Omental fat pad (tissue), 4 donors: ENCODE data around the gene KDR. TPM values are rescaled to one million over a fixed set of nuclear protein-coding genes. Genes with fewer than 3 reads are reported as not detected.

ENCODE experiments used
- ATAC-seq: fragments of 150-250 bp; one replicate; pipeline ENCODE4 v1.9.1; 2016; ENCODE audit warnings: mild to moderate bottlenecking, moderate library complexity; ENCODE audit not compliant: low FRiP score
- DNase-seq: peaks from one replicate; pipeline ENCODE4 v3.0.0-alpha.2; 2019; ENCODE audit warnings: low spot score
- CTCF ChIP-seq, 3 donors: fragments of 450-650 bp; IDR thresholded peaks; one replicate each; pipeline ENCODE4 v1.5.1; 2016 to 2017; ENCODE audit warnings: antibody characterized with exemption in 3 of 3, mild to moderate bottlenecking in 3 of 3, moderate library complexity in 2 of 3
- total RNA-seq, 4 donors: library from RNA; depleted of rRNA; stranded (reverse); fragments of >200 nt; gene quantifications; one replicate each; pipeline ENCODE4 v1.1.0, GENCODE V29; 2016

KDR gene
- total RNA-seq, 4 donors from 2014 or later: 97.4 to 163 (median 152) TPM

DNA sequence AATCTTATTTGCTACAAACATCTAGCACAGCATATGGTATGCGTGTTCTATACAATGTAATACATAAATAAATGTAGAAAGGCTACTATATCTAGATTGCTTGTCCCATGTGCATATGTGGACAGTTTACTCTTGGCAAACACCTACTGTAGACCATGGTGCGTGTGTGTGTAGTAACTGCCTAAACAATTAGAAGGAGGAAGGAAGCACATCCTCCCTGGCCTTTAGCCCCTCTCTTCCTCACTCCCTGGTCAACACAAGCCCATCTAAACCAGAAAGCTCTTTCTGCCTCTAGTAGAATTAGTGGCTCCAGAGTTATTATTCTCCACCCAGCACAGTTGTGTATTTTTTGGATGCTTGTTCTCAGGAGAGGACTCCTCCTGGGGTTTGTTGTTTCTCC is 73.9 kb downstream of the KDR start:
- no peak for TF ChIP-seq CTCF (IDR thresholded peaks at IDR 0.05)
- no peak for ATAC-seq
- no peak for DNase-seq

- ATAC-seq: no peak
- no peak for DNase-seq
- no peak for TF ChIP-seq CTCF (IDR thresholded peaks at IDR 0.05)
Measured at GRCh38 chr4:55050418-55050950, 74.9 kb downstream of the KDR start.

- DNase-seq (no peak), ATAC-seq (peak; percentile 55)
- TF ChIP-seq CTCF (IDR thresholded peaks at IDR 0.05): no peak
Measured at GRCh38 chr4:55038176-55038890, 87.1 kb downstream of the KDR start.

DNA sequence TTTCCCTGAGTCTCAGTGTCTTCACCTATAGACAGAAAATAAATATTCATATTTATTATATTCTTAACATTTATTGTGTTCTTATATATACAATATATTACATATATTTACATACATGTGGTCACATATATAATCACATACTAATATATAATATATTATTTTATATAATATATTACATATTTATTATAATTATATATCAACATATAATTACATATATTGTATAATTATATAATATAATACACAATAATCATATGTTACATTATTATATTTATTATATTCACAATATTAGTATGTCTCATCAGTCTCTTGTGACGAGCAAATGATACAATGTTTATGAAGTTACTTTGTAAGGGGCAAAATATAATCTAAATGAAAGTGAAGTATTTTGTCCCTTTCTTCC is 87.7 kb downstream of the KDR start:
- no peak for ATAC-seq
- no peak for TF ChIP-seq CTCF (IDR thresholded peaks at IDR 0.05)
- DNase-seq: no peak

GRCh38 chr4:55036405-55036804 is 89.0 kb downstream of the KDR start:
- DNase-seq (no peak), ATAC-seq (no peak)
- no peak for TF ChIP-seq CTCF (IDR thresholded peaks at IDR 0.05)

DNA sequence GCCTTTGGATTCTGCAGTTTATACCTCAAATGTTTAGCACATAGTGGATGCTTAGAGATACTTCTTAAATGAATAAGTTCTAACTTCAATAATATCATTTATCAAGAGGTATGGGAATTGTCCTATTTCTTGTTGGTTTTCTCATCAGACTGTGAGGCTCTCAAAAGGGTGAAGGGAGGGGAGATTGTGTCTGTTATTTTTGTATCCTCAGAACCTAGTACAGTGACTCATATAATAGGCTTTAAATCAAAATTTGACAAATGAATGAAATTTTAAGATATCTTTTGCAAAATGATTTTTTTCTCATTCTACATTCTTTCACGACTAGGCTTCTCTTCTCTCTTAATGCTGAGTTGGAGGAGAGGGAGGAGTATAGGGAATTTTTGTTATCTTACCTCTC is 89.5 kb downstream of the KDR start:
- no peak for TF ChIP-seq CTCF (IDR thresholded peaks at IDR 0.05)
- ATAC-seq (peak; percentile 56), DNase-seq (no peak)

GRCh38 chr4:55033296-55033695 is 92.1 kb downstream of the KDR start:
- TF ChIP-seq CTCF (IDR thresholded peaks at IDR 0.05): no peak
- DNase-seq (no peak), ATAC-seq (no peak)
